GM23338 (cell line): ENCODE measurements around the gene FAM78A. TPM values are rescaled to one million over a fixed set of nuclear protein-coding genes. Genes with fewer than 3 reads are reported as not detected.

Experiments used
- ATAC-seq: fragments of 200-7000 bp; cut with Tn5 transposase; 3 replicates; pipeline ENCODE4 v1.9.1; 2020
- DNase-seq: peaks from one replicate; pipeline ENCODE4 v3.0.0-alpha.2; 2015; ENCODE audit warnings: low spot score
- H2AFZ ChIP-seq: fragments of 200-600 bp; sonication (generic); 2 replicates; pipeline ENCODE4 v1.8.0; 2016; ENCODE audit warnings: antibody characterized with exemption, mild to moderate bottlenecking, moderate library complexity
- H3F3A ChIP-seq: fragments of 200-600 bp; sonication (generic); replicated peaks from 2 replicates; pipeline ENCODE4 v1.8.0; 2017; ENCODE audit warnings: antibody characterized with exemption, mixed run types, low read depth
- H3K27ac ChIP-seq: fragments of 200-600 bp; sonication (generic); 2 replicates; pipeline ENCODE4 v1.6.1; 2016; ENCODE audit warnings: low read depth
- H3K27me3 ChIP-seq: fragments of 200-600 bp; sonication (generic); 2 replicates; pipeline ENCODE4 v1.8.0; 2016; ENCODE audit warnings: mild to moderate bottlenecking, mixed run types, moderate library complexity; ENCODE audit not compliant: insufficient read depth
- H3K36me3 ChIP-seq: fragments of 200-600 bp; sonication (generic); 2 replicates; pipeline ENCODE4 v1.8.0; 2016; ENCODE audit warnings: mild to moderate bottlenecking; ENCODE audit not compliant: insufficient read depth
- H3K4me1 ChIP-seq: fragments of 200-600 bp; sonication (generic); 2 replicates; pipeline ENCODE4 v1.8.0; 2016; ENCODE audit warnings: mild to moderate bottlenecking, moderate library complexity; ENCODE audit not compliant: insufficient read depth
- H3K4me2 ChIP-seq: fragments of 200-600 bp; sonication (generic); 2 replicates; pipeline ENCODE4 v1.7.1; 2017; ENCODE audit warnings: mixed run types
- H3K4me3 ChIP-seq: fragments of 200-600 bp; sonication (generic); 2 replicates; pipeline ENCODE4 v1.6.1; 2016; ENCODE audit warnings: mixed run types
- H3K79me2 ChIP-seq: fragments of 200-600 bp; sonication (generic); replicated peaks from 2 replicates; pipeline ENCODE4 v1.8.0; 2017; ENCODE audit warnings: mild to moderate bottlenecking; ENCODE audit not compliant: insufficient read depth
- H3K9me2 ChIP-seq: fragments of 200-600 bp; sonication (generic); 2 replicates; pipeline ENCODE4 v1.8.0; 2017; ENCODE audit not compliant: insufficient read depth
- H4K20me1 ChIP-seq: fragments of 200-600 bp; sonication (generic); replicated peaks from 2 replicates; pipeline ENCODE4 v1.8.0; 2017; ENCODE audit warnings: mild to moderate bottlenecking; ENCODE audit not compliant: insufficient read depth
- H3K27ac Mint-ChIP-seq: 2 replicates; pipeline ENCODE4 v1.8.0; 2020; ENCODE audit warnings: inconsistent platforms, mild to moderate bottlenecking, moderate library complexity, mixed read lengths
- H3K27me3 Mint-ChIP-seq: 3 replicates; pipeline ENCODE4 v1.8.0; 2022; ENCODE audit warnings: low read depth, mild to moderate bottlenecking, moderate library complexity, mixed read lengths, inconsistent platforms; ENCODE audit not compliant: insufficient read depth, poor library complexity
- H3K36me3 Mint-ChIP-seq: 3 replicates; pipeline ENCODE4 v1.8.0; 2021; ENCODE audit warnings: low read depth, mild to moderate bottlenecking, inconsistent platforms, moderate library complexity, mixed read lengths
- H3K4me1 Mint-ChIP-seq: 3 replicates; pipeline ENCODE4 v1.8.0; 2020; ENCODE audit warnings: mild to moderate bottlenecking, inconsistent platforms, mixed read lengths
- H3K4me3 Mint-ChIP-seq: 3 replicates; pipeline ENCODE4 v1.8.0; 2021; ENCODE audit warnings: moderate library complexity, mild to moderate bottlenecking, inconsistent platforms, mixed read lengths
- H3K9me3 Mint-ChIP-seq: 3 replicates; pipeline ENCODE4 v1.8.0; 2020; ENCODE audit warnings: moderate library complexity, mild to moderate bottlenecking, inconsistent platforms, mixed read lengths
- EZH2 ChIP-seq: fragments of 200-600 bp; sonication (generic); IDR thresholded peaks from one replicate; pipeline ENCODE4 v1.8.0; 2017; ENCODE audit warnings: antibody characterized with exemption, mild to moderate bottlenecking, low read depth; ENCODE audit not compliant: unreplicated experiment
- JUNB ChIP-seq: IDR thresholded peaks from one replicate; pipeline ENCODE4 v1.6.1; 2016; ENCODE audit warnings: antibody characterized with exemption; ENCODE audit not compliant: unreplicated experiment
- NANOG ChIP-seq: IDR thresholded peaks from 2 replicates; pipeline ENCODE4 v1.6.1; 2016; ENCODE audit warnings: antibody characterized with exemption, borderline replicate concordance
- POLR2AphosphoS5 ChIP-seq: IDR thresholded peaks from 2 replicates; pipeline ENCODE4 v1.6.1; 2016; ENCODE audit warnings: antibody characterized with exemption, low read depth
- STAT1 ChIP-seq: IDR thresholded peaks from one replicate; pipeline ENCODE4 v1.6.1; 2016; ENCODE audit warnings: antibody characterized with exemption; ENCODE audit not compliant: unreplicated experiment
- ZNF114 ChIP-seq: fragments of 250-450 bp; sonication (Bioruptor Pico); IDR thresholded peaks from 2 replicates; pipeline ENCODE4 v1.5.0; 2020; ENCODE audit warnings: mild to moderate bottlenecking, moderate library complexity
- ZNF331 ChIP-seq: fragments of 250-450 bp; sonication (Bioruptor Pico); IDR thresholded peaks from 2 replicates; pipeline ENCODE4 v1.5.0; 2020; ENCODE audit warnings: low read depth, mild to moderate bottlenecking, moderate library complexity
- polyA plus RNA-seq: library from polyadenylated mRNA; unstranded; fragments of >200 nt; fragmentation: Nextera tagmentation; extraction: Ambion mirVana; gene quantifications from 2 replicates; pipeline ENCODE4 v1.2.1, GENCODE V29; 2016
- total RNA-seq: library from RNA; depleted of rRNA; stranded (reverse); fragments of >200 nt; shearing (Covaris generic); gene quantifications from 2 replicates; pipeline ENCODE4 v1.2.3, GENCODE V29; 2014
- TF ChIP-seq, protein P1 (sequence below): fragments of 250-450 bp; sonication (Bioruptor Pico); IDR thresholded peaks from 2 replicates; pipeline ENCODE4 v1.5.0; 2020; ENCODE audit warnings: mild to moderate bottlenecking, moderate library complexity
- TF ChIP-seq, protein P2 (sequence below), 2 experiments: fragments of 200-600 bp in 1 of 2; sonication (generic) in 1 of 2; conservative IDR thresholded peaks; 2 replicates each; pipeline versions ENCODE4 v1.5.1 to v1.6.1; 2016 to 2017; ENCODE audit warnings: antibody characterized with exemption in 2 of 2, low read depth in 2 of 2, mild to moderate bottlenecking in 2 of 2, moderate library complexity in 1 of 2
- TF ChIP-seq, protein P3 (sequence below): IDR thresholded peaks from one replicate; pipeline ENCODE4 v1.6.1; 2018; ENCODE audit warnings: antibody characterized with exemption; ENCODE audit not compliant: unreplicated experiment

The FAM78A gene
- total and polyA plus RNA-seq, 2 experiments from 2014 or later: 0.57 to 2.1 TPM

DNA sequence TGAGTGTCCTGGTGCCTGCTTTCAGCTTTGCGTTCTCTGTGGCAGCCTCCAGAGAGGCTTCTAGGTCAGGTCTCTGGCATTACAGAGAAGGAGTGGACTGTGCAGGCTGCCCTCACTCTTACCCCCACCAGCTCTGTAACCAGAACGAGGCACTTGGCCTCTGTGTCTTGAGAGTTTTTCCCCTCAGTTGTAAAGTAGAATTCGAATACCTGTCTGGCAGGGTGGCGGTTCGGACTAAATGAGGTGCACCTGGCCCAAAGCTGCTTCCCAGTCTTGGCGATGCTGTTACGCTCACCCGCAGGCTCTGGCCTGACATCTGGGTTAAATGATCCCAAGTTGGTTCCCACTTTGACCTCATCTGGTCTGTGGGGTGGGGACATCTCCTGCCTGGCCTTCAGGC, 40.1 kb downstream of the FAM78A start (continued):
- TF ChIP-seq, protein P1, sequence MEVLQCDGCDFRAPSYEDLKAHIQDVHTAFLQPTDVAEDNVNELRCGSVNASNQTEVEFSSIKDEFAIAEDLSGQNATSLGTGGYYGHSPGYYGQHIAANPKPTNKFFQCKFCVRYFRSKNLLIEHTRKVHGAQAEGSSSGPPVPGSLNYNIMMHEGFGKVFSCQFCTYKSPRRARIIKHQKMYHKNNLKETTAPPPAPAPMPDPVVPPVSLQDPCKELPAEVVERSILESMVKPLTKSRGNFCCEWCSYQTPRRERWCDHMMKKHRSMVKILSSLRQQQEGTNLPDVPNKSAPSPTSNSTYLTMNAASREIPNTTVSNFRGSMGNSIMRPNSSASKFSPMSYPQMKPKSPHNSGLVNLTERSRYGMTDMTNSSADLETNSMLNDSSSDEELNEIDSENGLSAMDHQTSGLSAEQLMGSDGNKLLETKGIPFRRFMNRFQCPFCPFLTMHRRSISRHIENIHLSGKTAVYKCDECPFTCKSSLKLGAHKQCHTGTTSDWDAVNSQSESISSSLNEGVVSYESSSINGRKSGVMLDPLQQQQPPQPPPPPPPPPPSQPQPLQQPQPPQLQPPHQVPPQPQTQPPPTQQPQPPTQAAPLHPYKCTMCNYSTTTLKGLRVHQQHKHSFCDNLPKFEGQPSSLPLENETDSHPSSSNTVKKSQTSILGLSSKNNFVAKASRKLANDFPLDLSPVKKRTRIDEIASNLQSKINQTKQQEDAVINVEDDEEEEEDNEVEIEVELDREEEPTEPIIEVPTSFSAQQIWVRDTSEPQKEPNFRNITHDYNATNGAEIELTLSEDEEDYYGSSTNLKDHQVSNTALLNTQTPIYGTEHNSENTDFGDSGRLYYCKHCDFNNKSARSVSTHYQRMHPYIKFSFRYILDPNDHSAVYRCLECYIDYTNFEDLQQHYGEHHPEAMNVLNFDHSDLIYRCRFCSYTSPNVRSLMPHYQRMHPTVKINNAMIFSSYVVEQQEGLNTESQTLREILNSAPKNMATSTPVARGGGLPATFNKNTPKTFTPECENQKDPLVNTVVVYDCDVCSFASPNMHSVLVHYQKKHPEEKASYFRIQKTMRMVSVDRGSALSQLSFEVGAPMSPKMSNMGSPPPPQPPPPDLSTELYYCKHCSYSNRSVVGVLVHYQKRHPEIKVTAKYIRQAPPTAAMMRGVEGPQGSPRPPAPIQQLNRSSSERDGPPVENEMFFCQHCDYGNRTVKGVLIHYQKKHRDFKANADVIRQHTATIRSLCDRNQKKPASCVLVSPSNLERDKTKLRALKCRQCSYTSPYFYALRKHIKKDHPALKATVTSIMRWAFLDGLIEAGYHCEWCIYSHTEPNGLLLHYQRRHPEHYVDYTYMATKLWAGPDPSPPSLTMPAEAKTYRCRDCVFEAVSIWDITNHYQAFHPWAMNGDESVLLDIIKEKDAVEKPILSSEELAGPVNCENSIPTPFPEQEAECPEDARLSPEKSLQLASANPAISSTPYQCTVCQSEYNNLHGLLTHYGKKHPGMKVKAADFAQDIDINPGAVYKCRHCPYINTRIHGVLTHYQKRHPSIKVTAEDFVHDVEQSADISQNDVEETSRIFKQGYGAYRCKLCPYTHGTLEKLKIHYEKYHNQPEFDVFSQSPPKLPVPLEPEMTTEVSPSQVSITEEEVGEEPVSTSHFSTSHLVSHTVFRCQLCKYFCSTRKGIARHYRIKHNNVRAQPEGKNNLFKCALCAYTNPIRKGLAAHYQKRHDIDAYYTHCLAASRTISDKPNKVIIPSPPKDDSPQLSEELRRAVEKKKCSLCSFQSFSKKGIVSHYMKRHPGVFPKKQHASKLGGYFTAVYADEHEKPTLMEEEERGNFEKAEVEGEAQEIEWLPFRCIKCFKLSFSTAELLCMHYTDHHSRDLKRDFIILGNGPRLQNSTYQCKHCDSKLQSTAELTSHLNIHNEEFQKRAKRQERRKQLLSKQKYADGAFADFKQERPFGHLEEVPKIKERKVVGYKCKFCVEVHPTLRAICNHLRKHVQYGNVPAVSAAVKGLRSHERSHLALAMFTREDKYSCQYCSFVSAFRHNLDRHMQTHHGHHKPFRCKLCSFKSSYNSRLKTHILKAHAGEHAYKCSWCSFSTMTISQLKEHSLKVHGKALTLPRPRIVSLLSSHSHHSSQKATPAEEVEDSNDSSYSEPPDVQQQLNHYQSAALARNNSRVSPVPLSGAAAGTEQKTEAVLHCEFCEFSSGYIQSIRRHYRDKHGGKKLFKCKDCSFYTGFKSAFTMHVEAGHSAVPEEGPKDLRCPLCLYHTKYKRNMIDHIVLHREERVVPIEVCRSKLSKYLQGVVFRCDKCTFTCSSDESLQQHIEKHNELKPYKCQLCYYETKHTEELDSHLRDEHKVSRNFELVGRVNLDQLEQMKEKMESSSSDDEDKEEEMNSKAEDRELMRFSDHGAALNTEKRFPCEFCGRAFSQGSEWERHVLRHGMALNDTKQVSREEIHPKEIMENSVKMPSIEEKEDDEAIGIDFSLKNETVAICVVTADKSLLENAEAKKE (CRISPR knock-in tag): no peak

DNA sequence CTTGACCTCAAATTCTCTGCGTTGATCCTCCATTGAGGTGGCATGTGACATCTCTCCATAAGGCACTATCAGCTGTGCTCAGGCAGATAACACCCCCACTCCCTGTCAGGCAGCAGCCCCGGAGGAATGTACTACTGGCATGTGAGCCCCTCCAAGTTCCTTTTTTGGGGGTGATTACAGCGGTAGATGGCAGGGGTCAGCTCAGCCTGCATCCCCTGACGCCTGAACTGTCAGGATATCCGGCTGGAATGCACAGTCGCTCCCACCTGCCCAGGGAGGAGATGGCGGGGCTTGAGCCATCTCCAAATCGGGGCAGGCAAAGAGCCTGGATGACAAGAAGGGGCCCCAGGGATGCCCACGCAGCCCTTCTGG, 40.8 kb downstream of the FAM78A start:
- H3K4me2 ChIP-seq: no peak overlapping the region
- ATAC-seq (no peak), DNase-seq (no peak)
- H3K79me2 ChIP-seq: no peaks in the 10 kb centered on the region
- peaks cover 26% of the 10 kb centered on the region for H3K4me1 Mint-ChIP-seq
- no peak overlapping the region for H3K27ac Mint-ChIP-seq
- no peaks in the 10 kb centered on the region for H3K9me3 Mint-ChIP-seq
- H3F3A ChIP-seq: no peaks in the 10 kb centered on the region; the same call in 1 of the 2 replicates
- H2AFZ ChIP-seq: no peak overlapping the region
- H3K4me1 ChIP-seq: peaks cover 19% of the 10 kb centered on the region
- H3K27ac ChIP-seq: no peak overlapping the region
- H3K4me3 ChIP-seq: no peak overlapping the region
- H3K27me3 Mint-ChIP-seq: peaks cover 8% of the 10 kb centered on the region
- H3K36me3 Mint-ChIP-seq: peaks cover 35% of the 10 kb centered on the region
- no peaks in the 10 kb centered on the region; the same call in 1 of the 2 replicates for H4K20me1 ChIP-seq
- H3K9me2 ChIP-seq: no peaks in the 10 kb centered on the region
- peaks cover 11% of the 10 kb centered on the region for H3K36me3 ChIP-seq
- H3K27me3 ChIP-seq: no peaks in the 10 kb centered on the region
- H3K4me3 Mint-ChIP-seq: no peak overlapping the region
- TF ChIP-seq ZNF114 (CRISPR knock-in tag) (no peak), NANOG (no peak), EZH2 (no peak), JUNB (no peak), STAT1 (no peak), POLR2AphosphoS5 (no peak), ZNF331 (no peak)
- TF ChIP-seq, protein P2, sequence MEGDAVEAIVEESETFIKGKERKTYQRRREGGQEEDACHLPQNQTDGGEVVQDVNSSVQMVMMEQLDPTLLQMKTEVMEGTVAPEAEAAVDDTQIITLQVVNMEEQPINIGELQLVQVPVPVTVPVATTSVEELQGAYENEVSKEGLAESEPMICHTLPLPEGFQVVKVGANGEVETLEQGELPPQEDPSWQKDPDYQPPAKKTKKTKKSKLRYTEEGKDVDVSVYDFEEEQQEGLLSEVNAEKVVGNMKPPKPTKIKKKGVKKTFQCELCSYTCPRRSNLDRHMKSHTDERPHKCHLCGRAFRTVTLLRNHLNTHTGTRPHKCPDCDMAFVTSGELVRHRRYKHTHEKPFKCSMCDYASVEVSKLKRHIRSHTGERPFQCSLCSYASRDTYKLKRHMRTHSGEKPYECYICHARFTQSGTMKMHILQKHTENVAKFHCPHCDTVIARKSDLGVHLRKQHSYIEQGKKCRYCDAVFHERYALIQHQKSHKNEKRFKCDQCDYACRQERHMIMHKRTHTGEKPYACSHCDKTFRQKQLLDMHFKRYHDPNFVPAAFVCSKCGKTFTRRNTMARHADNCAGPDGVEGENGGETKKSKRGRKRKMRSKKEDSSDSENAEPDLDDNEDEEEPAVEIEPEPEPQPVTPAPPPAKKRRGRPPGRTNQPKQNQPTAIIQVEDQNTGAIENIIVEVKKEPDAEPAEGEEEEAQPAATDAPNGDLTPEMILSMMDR (conservative IDR thresholded peaks at IDR 0.05; ENCODE audit: low read depth in 2 of 2): no peak
- TF ChIP-seq, protein P3, sequence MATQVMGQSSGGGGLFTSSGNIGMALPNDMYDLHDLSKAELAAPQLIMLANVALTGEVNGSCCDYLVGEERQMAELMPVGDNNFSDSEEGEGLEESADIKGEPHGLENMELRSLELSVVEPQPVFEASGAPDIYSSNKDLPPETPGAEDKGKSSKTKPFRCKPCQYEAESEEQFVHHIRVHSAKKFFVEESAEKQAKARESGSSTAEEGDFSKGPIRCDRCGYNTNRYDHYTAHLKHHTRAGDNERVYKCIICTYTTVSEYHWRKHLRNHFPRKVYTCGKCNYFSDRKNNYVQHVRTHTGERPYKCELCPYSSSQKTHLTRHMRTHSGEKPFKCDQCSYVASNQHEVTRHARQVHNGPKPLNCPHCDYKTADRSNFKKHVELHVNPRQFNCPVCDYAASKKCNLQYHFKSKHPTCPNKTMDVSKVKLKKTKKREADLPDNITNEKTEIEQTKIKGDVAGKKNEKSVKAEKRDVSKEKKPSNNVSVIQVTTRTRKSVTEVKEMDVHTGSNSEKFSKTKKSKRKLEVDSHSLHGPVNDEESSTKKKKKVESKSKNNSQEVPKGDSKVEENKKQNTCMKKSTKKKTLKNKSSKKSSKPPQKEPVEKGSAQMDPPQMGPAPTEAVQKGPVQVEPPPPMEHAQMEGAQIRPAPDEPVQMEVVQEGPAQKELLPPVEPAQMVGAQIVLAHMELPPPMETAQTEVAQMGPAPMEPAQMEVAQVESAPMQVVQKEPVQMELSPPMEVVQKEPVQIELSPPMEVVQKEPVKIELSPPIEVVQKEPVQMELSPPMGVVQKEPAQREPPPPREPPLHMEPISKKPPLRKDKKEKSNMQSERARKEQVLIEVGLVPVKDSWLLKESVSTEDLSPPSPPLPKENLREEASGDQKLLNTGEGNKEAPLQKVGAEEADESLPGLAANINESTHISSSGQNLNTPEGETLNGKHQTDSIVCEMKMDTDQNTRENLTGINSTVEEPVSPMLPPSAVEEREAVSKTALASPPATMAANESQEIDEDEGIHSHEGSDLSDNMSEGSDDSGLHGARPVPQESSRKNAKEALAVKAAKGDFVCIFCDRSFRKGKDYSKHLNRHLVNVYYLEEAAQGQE: no peak
